GM13977 (cell line): ENCODE data around the gene GP2.

Experiments
- DNase-seq: peaks from one replicate; pipeline ENCODE4 v3.0.0; 2012; ENCODE audit warnings: low spot score
- CTCF ChIP-seq: IDR thresholded peaks from 2 replicates; pipeline ENCODE4 v1.5.1; 2012; ENCODE audit warnings: mild to moderate bottlenecking, control low read depth; ENCODE audit not compliant: insufficient read depth; ENCODE audit errors: extremely low read depth, missing control alignments
- in situ Hi-C: fragments of 300-500 bp; cut with MboI; formaldehyde crosslinking; loops from one replicate; pipeline ENCODE4 v1.12.0; 2022; ENCODE audit warnings: low sequenced_read_pairs, low pct_unique_long_range_greater_than_20kb, mixed read lengths, inconsistent platforms; ENCODE audit not compliant: unreplicated experiment

GP2 gene

GRCh38 chr16:20262248-20262647 is 65.1 kb downstream of the GP2 start:
- DNase-seq: no peak
- in situ Hi-C loops: no loop called here
- no peak for TF ChIP-seq CTCF

- in situ Hi-C loops: no loop called here
- no peak for DNase-seq
- TF ChIP-seq CTCF: no peak
Observed at GRCh38 chr16:20260215-20261009, 66.9 kb downstream of the GP2 start.
